Liver (tissue), 9 donors: Measurements from ENCODE around the gene CALCA. TPM values are rescaled to one million over a fixed set of nuclear protein-coding genes. Genes with fewer than 3 reads are reported as not detected.
"Not testable (repeated sequence)": the region's sequence is repeated elsewhere in the genome, so short reads cannot be mapped to it uniquely, and the experiment has no call there.

Source experiments
- DNase-seq: peaks from one replicate; pipeline ENCODE4 v3.0.0-alpha.2; 2017; ENCODE audit warnings: low spot score
- H3K27ac ChIP-seq, 2 donors: one replicate each; pipeline ENCODE4 v1.7.0; 2013; ENCODE audit warnings: inconsistent platforms in 2 of 2, low read length in 2 of 2, control low read depth in 1 of 2, low read depth in 1 of 2, mild to moderate bottlenecking in 1 of 2
- H3K27me3 ChIP-seq, 4 donors: one replicate each; pipeline versions ENCODE4 v1.6.1 to v1.7.0; 2013; ENCODE audit warnings: low read length in 3 of 4, inconsistent platforms in 1 of 4, mild to moderate bottlenecking in 1 of 4, moderate library complexity in 1 of 4; ENCODE audit not compliant: control insufficient read depth in 4 of 4, insufficient read depth in 4 of 4
- H3K36me3 ChIP-seq, 4 donors: one replicate each; pipeline versions ENCODE4 v1.6.1 to v1.7.0; 2013; ENCODE audit warnings: low read length in 3 of 4, mild to moderate bottlenecking in 3 of 4, low read depth in 1 of 4, moderate library complexity in 1 of 4; ENCODE audit not compliant: control insufficient read depth in 4 of 4, insufficient read depth in 3 of 4
- H3K4me1 ChIP-seq, 4 donors: one replicate each; pipeline versions ENCODE4 v1.6.1 to v1.7.0; 2013; ENCODE audit warnings: low read length in 3 of 4, mild to moderate bottlenecking in 3 of 4, moderate library complexity in 1 of 4; ENCODE audit not compliant: control insufficient read depth in 4 of 4, insufficient read depth in 4 of 4
- H3K4me3 ChIP-seq, 3 donors: one replicate each; pipeline versions ENCODE4 v1.6.1 to v1.7.0; 2013; ENCODE audit warnings: low read length in 3 of 3, control low read depth in 1 of 3, low read depth in 1 of 3, mild to moderate bottlenecking in 1 of 3
- H3K9ac ChIP-seq, 2 donors: one replicate each; pipeline ENCODE4 v1.7.0; 2013; ENCODE audit warnings: low read length in 2 of 2, mild to moderate bottlenecking in 2 of 2, moderate library complexity in 2 of 2, control low read depth in 1 of 2, low read depth in 1 of 2
- H3K9me3 ChIP-seq, 4 donors: one replicate each; pipeline versions ENCODE4 v1.6.1 to v1.7.0; 2013; ENCODE audit warnings: low read length in 3 of 4; ENCODE audit not compliant: control insufficient read depth in 4 of 4
- EGR1 ChIP-seq, 2 donors: IDR thresholded peaks; 2 replicates each; pipeline ENCODE4 v1.6.1; 2016 to 2018; ENCODE audit warnings: antibody characterized with exemption in 2 of 2, low read depth in 2 of 2
- FOXA1 ChIP-seq: IDR thresholded peaks from 2 replicates; pipeline ENCODE4 v1.6.1; 2016; ENCODE audit warnings: antibody characterized with exemption
- FOXA2 ChIP-seq: IDR thresholded peaks from 2 replicates; pipeline ENCODE4 v1.6.1; 2016; ENCODE audit warnings: antibody characterized with exemption
- GABPA ChIP-seq, 2 donors: IDR thresholded peaks in 1 of 2; conservative IDR thresholded peaks in 1 of 2; 2 replicates each; pipeline ENCODE4 v1.6.1; 2016; ENCODE audit warnings: antibody characterized with exemption in 2 of 2, mild to moderate bottlenecking in 1 of 2, moderate library complexity in 1 of 2
- HNF4A ChIP-seq, 2 donors: conservative IDR thresholded peaks; 2 replicates each; pipeline ENCODE4 v1.6.1; 2016; ENCODE audit warnings: antibody characterized with exemption in 2 of 2, mild to moderate bottlenecking in 2 of 2
- HNF4G ChIP-seq: IDR thresholded peaks from 2 replicates; pipeline ENCODE4 v1.6.1; 2016; ENCODE audit warnings: antibody characterized with exemption
- JUND ChIP-seq, 2 donors: IDR thresholded peaks; 2 replicates each; pipeline ENCODE4 v1.6.1; 2016; ENCODE audit warnings: antibody characterized with exemption in 2 of 2
- NR2F2 ChIP-seq: IDR thresholded peaks from 2 replicates; pipeline ENCODE4 v1.6.1; 2016; ENCODE audit warnings: antibody characterized with exemption
- RAD21 ChIP-seq, 2 donors: IDR thresholded peaks; 2 replicates each; pipeline ENCODE4 v1.6.1; 2016; ENCODE audit warnings: antibody characterized with exemption in 2 of 2, mild to moderate bottlenecking in 2 of 2
- RXRA ChIP-seq, 2 donors: IDR thresholded peaks; 2 replicates each; pipeline ENCODE4 v1.6.1; 2017 to 2018; ENCODE audit warnings: antibody characterized with exemption in 2 of 2, mild to moderate bottlenecking in 1 of 2
- SP1 ChIP-seq: IDR thresholded peaks from 2 replicates; pipeline ENCODE4 v1.6.1; 2018; ENCODE audit warnings: antibody characterized with exemption, mild to moderate bottlenecking
- YY1 ChIP-seq: IDR thresholded peaks from 2 replicates; pipeline ENCODE4 v1.6.1; 2016; ENCODE audit warnings: antibody characterized with exemption, mild to moderate bottlenecking
- WGBS: extraction: QIAGEN DNeasy Blood & Tissue Kit; methylation state at CpG from one replicate; pipeline ENCODE4 v1.1.7; 2013; 5-methylcytosine and 5-hydroxymethylcytosine counted together
- polyA plus RNA-seq, 2 donors: library from polyadenylated mRNA; stranded (reverse) in 1 of 2; unstranded in 1 of 2; fragments of 200-250 nt in 1 of 2; fragments of >200 nt in 1 of 2; fragmentation: Nextera tagmentation in 1 of 2; extraction: Ambion mirVana in 1 of 2; gene quantifications; one replicate each; pipeline versions ENCODE4 v1.2.1 to v1.2.3, GENCODE V29; 2013 to 2015
- total RNA-seq, 2 donors: library from RNA; depleted of rRNA; stranded (reverse); fragments of >200 nt; gene quantifications; one replicate each; pipeline ENCODE4 v1.2.3, GENCODE V29; 2014
- TF ChIP-seq, protein P1 (sequence below): IDR thresholded peaks from 2 replicates; pipeline ENCODE4 v1.6.1; 2016; ENCODE audit warnings: antibody characterized with exemption
- TF ChIP-seq, protein P2 (sequence below): fragments of 150-350 bp; IDR thresholded peaks from 2 replicates; pipeline ENCODE4 v1.5.1; 2017; ENCODE audit warnings: improper control_type of control experiment, low read depth, low read length; ENCODE audit not compliant: missing input control
- TF ChIP-seq, protein P3 (sequence below): IDR thresholded peaks from 2 replicates; pipeline ENCODE4 v1.6.1; 2016; ENCODE audit warnings: antibody characterized with exemption
- TF ChIP-seq, protein P4 (sequence below): IDR thresholded peaks from 2 replicates; pipeline ENCODE4 v1.6.1; 2016; ENCODE audit warnings: antibody characterized with exemption
- donor health status: healthy.
- donor health status: healthy.
- donor health status: healthy.
- donor health status: healthy.
- donor health status: healthy.

Gene CALCA
- total and polyA plus RNA-seq, 4 donors, result 0.33 to 34.7 (median 7.6) TPM

DNA sequence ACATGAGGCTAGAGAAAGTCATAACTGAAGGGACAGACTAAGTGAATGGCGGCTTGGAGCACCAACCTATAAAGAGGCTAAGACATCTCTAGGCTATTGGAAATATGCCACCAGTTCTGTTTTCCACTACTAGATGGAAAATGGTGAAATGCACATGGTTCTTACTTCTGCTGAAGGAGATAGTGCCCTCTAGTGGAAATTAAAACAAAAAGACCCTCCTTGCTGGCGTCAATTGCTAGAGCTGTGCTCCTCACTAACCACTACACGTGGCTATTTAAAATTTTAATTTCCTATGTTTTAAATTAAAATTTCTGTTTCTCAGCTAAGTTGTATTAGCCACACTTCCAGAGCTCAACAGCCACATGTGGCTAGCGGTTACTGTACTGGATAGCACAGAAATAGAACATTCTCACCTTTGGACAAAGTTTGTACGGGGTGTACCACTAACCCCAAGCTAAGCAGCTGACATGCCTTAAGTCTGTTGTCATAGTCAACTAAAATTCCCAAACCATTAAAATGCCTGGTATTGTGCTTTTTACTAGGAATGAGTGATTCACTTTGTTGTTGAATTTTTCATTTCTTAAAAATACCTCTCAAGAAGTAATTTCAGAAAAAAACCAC lies 34.1 kb upstream of the CALCA start:
- Histone ChIP-seq H3K27ac (no peak overlapping the region), H3K9ac (no peak overlapping the region), H3K27me3 (peaks cover 0 to 5% (median 0%) of the 10 kb centered on the region in 4 donors), H3K9me3 (peaks cover 0 to 2% (median 0%) of the 10 kb centered on the region in 4 donors), H3K4me1 (no peaks in the 10 kb centered on the region), H3K4me3 (no peak overlapping the region), H3K36me3 (no peaks in the 10 kb centered on the region)
- DNase-seq, result no peak
- TF ChIP-seq RAD21 (IDR thresholded peaks at IDR 0.05), result peak; percentile 61 to 76
- TF ChIP-seq, protein P1, sequence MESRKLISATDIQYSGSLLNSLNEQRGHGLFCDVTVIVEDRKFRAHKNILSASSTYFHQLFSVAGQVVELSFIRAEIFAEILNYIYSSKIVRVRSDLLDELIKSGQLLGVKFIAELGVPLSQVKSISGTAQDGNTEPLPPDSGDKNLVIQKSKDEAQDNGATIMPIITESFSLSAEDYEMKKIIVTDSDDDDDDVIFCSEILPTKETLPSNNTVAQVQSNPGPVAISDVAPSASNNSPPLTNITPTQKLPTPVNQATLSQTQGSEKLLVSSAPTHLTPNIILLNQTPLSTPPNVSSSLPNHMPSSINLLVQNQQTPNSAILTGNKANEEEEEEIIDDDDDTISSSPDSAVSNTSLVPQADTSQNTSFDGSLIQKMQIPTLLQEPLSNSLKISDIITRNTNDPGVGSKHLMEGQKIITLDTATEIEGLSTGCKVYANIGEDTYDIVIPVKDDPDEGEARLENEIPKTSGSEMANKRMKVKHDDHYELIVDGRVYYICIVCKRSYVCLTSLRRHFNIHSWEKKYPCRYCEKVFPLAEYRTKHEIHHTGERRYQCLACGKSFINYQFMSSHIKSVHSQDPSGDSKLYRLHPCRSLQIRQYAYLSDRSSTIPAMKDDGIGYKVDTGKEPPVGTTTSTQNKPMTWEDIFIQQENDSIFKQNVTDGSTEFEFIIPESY, result no peak
- TF ChIP-seq, protein P2, sequence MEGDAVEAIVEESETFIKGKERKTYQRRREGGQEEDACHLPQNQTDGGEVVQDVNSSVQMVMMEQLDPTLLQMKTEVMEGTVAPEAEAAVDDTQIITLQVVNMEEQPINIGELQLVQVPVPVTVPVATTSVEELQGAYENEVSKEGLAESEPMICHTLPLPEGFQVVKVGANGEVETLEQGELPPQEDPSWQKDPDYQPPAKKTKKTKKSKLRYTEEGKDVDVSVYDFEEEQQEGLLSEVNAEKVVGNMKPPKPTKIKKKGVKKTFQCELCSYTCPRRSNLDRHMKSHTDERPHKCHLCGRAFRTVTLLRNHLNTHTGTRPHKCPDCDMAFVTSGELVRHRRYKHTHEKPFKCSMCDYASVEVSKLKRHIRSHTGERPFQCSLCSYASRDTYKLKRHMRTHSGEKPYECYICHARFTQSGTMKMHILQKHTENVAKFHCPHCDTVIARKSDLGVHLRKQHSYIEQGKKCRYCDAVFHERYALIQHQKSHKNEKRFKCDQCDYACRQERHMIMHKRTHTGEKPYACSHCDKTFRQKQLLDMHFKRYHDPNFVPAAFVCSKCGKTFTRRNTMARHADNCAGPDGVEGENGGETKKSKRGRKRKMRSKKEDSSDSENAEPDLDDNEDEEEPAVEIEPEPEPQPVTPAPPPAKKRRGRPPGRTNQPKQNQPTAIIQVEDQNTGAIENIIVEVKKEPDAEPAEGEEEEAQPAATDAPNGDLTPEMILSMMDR, result peak; percentile 42
- WGBS, result 53% methylated on average over 5 of the region's 5 CpGs

DNA sequence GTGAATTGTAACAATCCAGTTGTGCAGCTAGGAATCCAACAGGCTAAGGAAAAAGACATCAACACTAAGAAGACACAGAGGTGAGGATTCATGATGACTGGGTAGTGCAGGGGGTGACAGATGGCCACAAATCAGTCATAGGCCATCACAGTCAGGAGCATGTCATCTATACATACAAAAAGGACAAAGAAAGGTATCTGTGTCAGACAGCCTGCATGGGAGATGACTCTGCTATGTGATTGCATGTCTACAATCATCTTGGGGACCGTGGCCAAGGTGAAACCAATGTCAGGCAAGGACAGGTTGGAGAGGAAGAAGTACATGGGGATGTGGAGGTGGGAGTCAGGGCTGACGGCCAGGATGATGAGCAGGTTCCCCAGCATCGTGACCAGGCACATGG lies 16.0 kb upstream of the CALCA start:
- not testable (repeated sequence) for H3K9me3 ChIP-seq, DNase-seq
- 77% methylated on average over 3 of the region's 3 CpGs for WGBS

DNA sequence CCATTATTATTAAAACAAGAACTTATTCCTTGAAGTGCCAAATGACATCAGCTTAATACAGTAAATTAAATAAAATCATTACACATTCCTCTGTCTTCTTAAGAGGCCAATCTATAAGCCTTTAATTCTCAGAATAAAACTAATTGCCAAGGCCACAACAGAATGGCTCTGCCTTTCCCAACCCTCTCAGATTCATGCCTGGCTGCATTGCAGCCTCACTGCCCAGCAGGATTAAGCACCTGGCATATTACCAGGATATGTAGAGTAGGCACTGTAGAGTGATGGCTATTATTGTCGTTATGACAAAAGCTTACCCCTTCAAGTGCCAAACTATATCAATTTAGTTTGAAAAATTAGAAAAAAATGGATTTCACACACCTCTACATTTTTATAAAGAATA lies 9.4 kb upstream of the CALCA start:
- TF ChIP-seq EGR1 (IDR thresholded peaks at IDR 0.05; ENCODE audit: low read depth in 2 of 2) (no peak), NR2F2 (no peak), FOXA1 (no peak), SP1 (no peak), YY1 (no peak), FOXA2 (no peak), HNF4G (no peak), GABPA (IDR thresholded peaks at IDR 0.05 in 1 of 2, conservative IDR thresholded peaks at IDR 0.05 in 1 of 2) (no peak), RXRA (IDR thresholded peaks at IDR 0.05) (no peak), HNF4A (conservative IDR thresholded peaks at IDR 0.05) (no peak), JUND (IDR thresholded peaks at IDR 0.05) (no peak)
- TF ChIP-seq, protein P2, result no peak
- TF ChIP-seq, protein P3, sequence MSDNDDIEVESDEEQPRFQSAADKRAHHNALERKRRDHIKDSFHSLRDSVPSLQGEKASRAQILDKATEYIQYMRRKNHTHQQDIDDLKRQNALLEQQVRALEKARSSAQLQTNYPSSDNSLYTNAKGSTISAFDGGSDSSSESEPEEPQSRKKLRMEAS, result no peak
- TF ChIP-seq, protein P4, sequence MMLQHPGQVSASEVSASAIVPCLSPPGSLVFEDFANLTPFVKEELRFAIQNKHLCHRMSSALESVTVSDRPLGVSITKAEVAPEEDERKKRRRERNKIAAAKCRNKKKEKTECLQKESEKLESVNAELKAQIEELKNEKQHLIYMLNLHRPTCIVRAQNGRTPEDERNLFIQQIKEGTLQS, result no peak
- no peaks in the 10 kb centered on the region for H3K36me3 ChIP-seq
- no peak overlapping the region for H3K27ac ChIP-seq
- peaks cover 0 to 2% (median 0%) of the 10 kb centered on the region in 4 donors for H3K27me3 ChIP-seq
- no peak overlapping the region for H3K9ac ChIP-seq
- no peaks in the 10 kb centered on the region for H3K4me1 ChIP-seq
- no peaks in the 10 kb centered on the region for H3K9me3 ChIP-seq
- DNase-seq, result no peak
- 83% methylated on average over 1 of the region's 1 CpG for WGBS
- H3K4me3 ChIP-seq, result no peak overlapping the region

More for the DNA sequence above, 16.0 kb upstream of the CALCA start:
- H3K4me3 ChIP-seq, H3K36me3 ChIP-seq, H3K9ac ChIP-seq, H3K27ac ChIP-seq, H3K4me1 ChIP-seq, H3K27me3 ChIP-seq: not testable (repeated sequence)
